HG03108 (cell line): ENCODE data around the gene KCNT1.

ENCODE experiments used
- ATAC-seq: cut with Tn5 transposase; IDR thresholded peaks from one replicate; pipeline ENCODE4 v1.9.1; 2021; ENCODE audit warnings: moderate library complexity; ENCODE audit not compliant: unreplicated experiment

Gene KCNT1

DNA sequence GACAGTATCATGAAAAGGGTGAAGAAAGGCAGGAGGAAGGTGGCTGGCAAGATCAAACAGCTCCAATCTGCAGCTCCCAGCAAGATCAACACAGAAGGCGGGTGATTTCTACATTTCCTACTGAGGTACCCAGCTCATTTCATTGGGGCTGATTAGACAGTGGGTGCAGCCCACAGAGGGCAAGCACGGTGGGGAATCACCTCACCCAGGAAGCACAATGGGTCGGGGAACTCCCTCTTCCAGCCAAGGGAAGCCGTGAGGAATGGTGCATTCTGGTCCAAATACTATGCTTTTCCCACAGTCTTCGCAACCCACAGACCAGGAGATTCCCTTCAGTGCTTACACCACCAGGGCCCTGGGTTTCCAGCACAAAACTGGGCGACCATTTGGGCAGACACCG lies 138.6 kb downstream of the KCNT1 start:
- ATAC-seq = no peak
